K562 (cell line): ENCODE results near the gene DAPK3. TPM values are rescaled to one million over a fixed set of nuclear protein-coding genes. Genes with fewer than 3 reads are reported as not detected.

ENCODE experiments used
- BACH1 ChIP-seq: fragments of 200-800 bp; sonication (Bioruptor generic); IDR thresholded peaks from 2 replicates; pipeline ENCODE4 v1.6.1; 2016; ENCODE audit warnings: missing genetic modification characterization, missing compliant biosample characterization
- BRCA1 ChIP-seq, 2 experiments: fragments of 450-650 bp in 1 of 2; sonication (generic) in 1 of 2; formaldehyde crosslinking in 1 of 2; IDR thresholded peaks; 2 replicates each; pipeline versions ENCODE4 v1.5.0 to v1.6.1; 2017 to 2020; ENCODE audit warnings: mild to moderate bottlenecking in 1 of 2, missing genetic modification reagents in 1 of 2
- HMGN3 ChIP-seq: IDR thresholded peaks from 2 replicates; pipeline ENCODE4 v1.6.1; 2011; ENCODE audit warnings: borderline replicate concordance, low read depth, mild to moderate bottlenecking, mixed read lengths, low read length; ENCODE audit not compliant: insufficient read length; ENCODE audit errors: extremely low read depth
- NCOA1 ChIP-seq: fragments of 450-650 bp; IDR thresholded peaks from 2 replicates; pipeline ENCODE4 v1.6.1; 2016; ENCODE audit warnings: low read depth
- NFYB ChIP-seq: IDR thresholded peaks from 2 replicates; pipeline ENCODE4 v1.6.1; 2011; ENCODE audit warnings: mild to moderate bottlenecking, moderate library complexity; ENCODE audit not compliant: insufficient read length; ENCODE audit errors: extremely low read depth
- NR2C1 ChIP-seq, 2 experiments: fragments of 450-650 bp; IDR thresholded peaks; 2 replicates each; pipeline ENCODE4 v1.6.1; 2017; ENCODE audit warnings: mild to moderate bottlenecking in 2 of 2, antibody characterized with exemption in 1 of 2, inconsistent platforms in 1 of 2, missing compliant biosample characterization in 1 of 2, missing genetic modification characterization in 1 of 2
- PYGO2 ChIP-seq: fragments of 450-650 bp; IDR thresholded peaks from 2 replicates; pipeline ENCODE4 v1.6.1; 2016; ENCODE audit warnings: mild to moderate bottlenecking, missing genetic modification characterization, moderate library complexity, missing compliant biosample characterization
- RERE ChIP-seq: sonication (generic); formaldehyde crosslinking; IDR thresholded peaks from 2 replicates; pipeline ENCODE4 v1.8.0; 2023; ENCODE audit warnings: missing genetic modification reagents, mild to moderate bottlenecking, borderline replicate concordance
- SMARCC2 ChIP-seq: fragments of 450-650 bp; IDR thresholded peaks from 2 replicates; pipeline ENCODE4 v1.6.1; 2017; ENCODE audit warnings: antibody characterized with exemption, moderate library complexity, mild to moderate bottlenecking, low read depth
- THRA ChIP-seq: fragments of 450-650 bp; IDR thresholded peaks from 2 replicates; pipeline ENCODE4 v1.6.1; 2017; ENCODE audit warnings: mild to moderate bottlenecking, moderate library complexity
- ZFP1 ChIP-seq: fragments of 450-650 bp; formaldehyde crosslinking; IDR thresholded peaks from 2 replicates; pipeline ENCODE4 v1.4.0; 2020; ENCODE audit warnings: mild to moderate bottlenecking, mixed read lengths
- ZFPM2 ChIP-seq: fragments of 250-450 bp; sonication (Bioruptor Pico); IDR thresholded peaks from 2 replicates; pipeline ENCODE4 v1.5.1; 2022; ENCODE audit warnings: mild to moderate bottlenecking
- ZFX ChIP-seq: sonication (generic); formaldehyde crosslinking; IDR thresholded peaks from 2 replicates; pipeline ENCODE4 v1.8.0; 2022; ENCODE audit warnings: mild to moderate bottlenecking, missing genetic modification reagents, moderate library complexity
- ZNF184 ChIP-seq: sonication (generic); formaldehyde crosslinking; IDR thresholded peaks from 2 replicates; pipeline ENCODE4 v1.5.0; 2020; ENCODE audit warnings: missing genetic modification reagents
- ZSCAN29 ChIP-seq: fragments of 450-650 bp; IDR thresholded peaks from 2 replicates; pipeline ENCODE4 v1.6.1; 2017
- polyA plus RNA-seq, 8 experiments: library from polyadenylated mRNA; depleted of rRNA in 4 of 8; stranded (reverse) in 5 of 8; unstranded in 3 of 8; fragments of >200 nt; fragmentation: Nextera tagmentation in 2 of 8; fragmentation: Illumina TruSeq in 1 of 8; extraction: Ambion mirVana in 2 of 8; extraction: Trizol in 1 of 8; gene quantifications; 2 replicates each; pipeline versions ENCODE4 v1.2.1 to v1.2.3, GENCODE V29; 2011 to 2014; ENCODE audit warnings: inconsistent platforms in 1 of 8, missing spikeins in 1 of 8
- total RNA-seq, 7 experiments: library from RNA; depleted of rRNA in 6 of 7; stranded (reverse); fragments of >200 nt in 6 of 7; fragmentation: Illumina TruSeq in 2 of 7; extraction: Trizol in 2 of 7; gene quantifications; 2 replicates each; pipeline versions ENCODE4 v1.2.1 to v1.2.3, GENCODE V29; 2011 to 2021; ENCODE audit warnings: low replicate concordance in 1 of 7
- TF ChIP-seq, protein P1 (sequence below), 2 experiments: fragments of 200-800 bp in 1 of 2; sonication (Bioruptor generic) in 1 of 2; sonication (generic) in 1 of 2; formaldehyde crosslinking in 1 of 2; IDR thresholded peaks in 1 of 2; conservative IDR thresholded peaks in 1 of 2; 2 replicates each; pipeline versions ENCODE4 v1.5.0 to v1.6.1; 2016 to 2020; ENCODE audit warnings: missing compliant biosample characterization in 1 of 2, missing genetic modification characterization in 1 of 2, missing genetic modification reagents in 1 of 2
- TF ChIP-seq, protein P2 (sequence below): fragments of 250-450 bp; sonication (Bioruptor Pico); IDR thresholded peaks from 2 replicates; pipeline ENCODE4 v1.5.0; 2021; ENCODE audit warnings: mild to moderate bottlenecking, moderate library complexity

The DAPK3 gene
- total and polyA plus RNA-seq, 9 of the 15 experiments (the other 6 are each of a cell fraction or from before 2014, with no cell fraction given) = 0.14 to 63.4 (median 25.0) TPM

- TF ChIP-seq PYGO2 (tag) = no peak
- TF ChIP-seq HMGN3 = no peak
- no peak for TF ChIP-seq BRCA1 (IDR thresholded peaks at IDR 0.05)
- TF ChIP-seq BRCA1 (CRISPR knock-in tag; IDR thresholded peaks at IDR 0.05) = no peak
- TF ChIP-seq ZNF184 (CRISPR knock-in tag) = peak; percentile 95
- no peak for TF ChIP-seq SMARCC2
- no peak for TF ChIP-seq NR2C1 (IDR thresholded peaks at IDR 0.05)
- no peak for TF ChIP-seq NR2C1 (tag; IDR thresholded peaks at IDR 0.05)
- TF ChIP-seq, protein P1, sequence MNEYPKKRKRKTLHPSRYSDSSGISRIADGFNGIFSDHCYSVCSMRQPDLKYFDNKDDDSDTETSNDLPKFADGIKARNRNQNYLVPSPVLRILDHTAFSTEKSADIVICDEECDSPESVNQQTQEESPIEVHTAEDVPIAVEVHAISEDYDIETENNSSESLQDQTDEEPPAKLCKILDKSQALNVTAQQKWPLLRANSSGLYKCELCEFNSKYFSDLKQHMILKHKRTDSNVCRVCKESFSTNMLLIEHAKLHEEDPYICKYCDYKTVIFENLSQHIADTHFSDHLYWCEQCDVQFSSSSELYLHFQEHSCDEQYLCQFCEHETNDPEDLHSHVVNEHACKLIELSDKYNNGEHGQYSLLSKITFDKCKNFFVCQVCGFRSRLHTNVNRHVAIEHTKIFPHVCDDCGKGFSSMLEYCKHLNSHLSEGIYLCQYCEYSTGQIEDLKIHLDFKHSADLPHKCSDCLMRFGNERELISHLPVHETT (CRISPR knock-in tag; conservative IDR thresholded peaks at IDR 0.05 in 1 of 2, IDR thresholded peaks at IDR 0.05 in 1 of 2) = no peak
- no peak for TF ChIP-seq THRA
- no peak for TF ChIP-seq NFYB
- TF ChIP-seq, protein P2, sequence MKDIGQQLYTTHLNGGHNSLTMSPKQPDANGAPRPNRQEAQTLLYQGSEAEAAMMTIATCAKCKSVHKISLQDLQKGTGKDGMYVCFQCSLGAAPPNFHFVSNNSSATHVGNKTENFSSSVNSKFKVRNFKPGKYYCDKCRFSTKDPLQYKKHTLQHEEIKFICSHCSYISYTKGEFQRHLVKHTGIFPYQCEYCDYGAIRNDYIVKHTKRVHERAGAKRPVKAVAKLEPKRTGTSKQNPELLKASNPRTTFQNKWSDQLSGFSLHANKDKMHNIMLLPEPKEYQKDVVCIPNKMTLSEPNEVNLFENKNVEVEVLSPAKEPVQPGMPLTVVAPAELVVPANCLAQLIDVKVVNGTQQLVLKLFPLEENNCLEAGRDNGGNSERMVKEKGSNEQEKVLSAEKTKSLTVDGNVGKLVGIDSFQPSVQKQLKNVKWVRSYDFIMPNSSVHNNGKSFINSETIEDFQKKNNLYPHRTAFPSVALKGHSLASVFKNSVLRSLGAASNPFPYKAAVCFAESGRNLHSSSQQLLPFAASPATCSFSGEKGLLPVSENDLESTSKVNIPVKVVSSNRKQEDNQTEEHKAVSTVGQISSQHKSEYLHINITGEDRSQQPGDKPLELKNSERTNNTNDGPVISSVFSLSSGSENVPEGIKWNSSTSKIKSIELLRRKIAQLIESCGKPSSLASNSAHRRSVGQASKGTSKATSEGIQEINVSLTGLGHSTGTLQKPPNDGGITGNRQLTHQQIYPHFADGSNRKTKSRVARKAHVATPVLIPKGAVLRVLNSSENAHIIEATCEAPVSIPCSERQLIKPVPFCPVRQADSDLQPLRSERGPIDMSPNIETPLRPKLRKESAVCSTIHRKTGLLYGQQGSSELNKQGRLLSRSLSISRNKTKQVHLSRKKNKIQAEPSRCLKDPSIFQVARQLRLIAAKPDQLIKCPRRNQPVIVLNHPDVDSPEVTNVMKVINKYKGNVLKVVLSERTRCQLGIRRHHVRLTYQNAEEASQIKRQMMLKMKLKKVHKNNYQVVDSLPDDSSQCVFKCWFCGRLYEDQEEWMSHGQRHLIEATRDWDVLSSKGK (CRISPR knock-in tag) = no peak
- TF ChIP-seq RERE (CRISPR knock-in tag) = no peak
- no peak for TF ChIP-seq BACH1 (tag)
- no peak for TF ChIP-seq NCOA1
- TF ChIP-seq ZSCAN29 = no peak
- no peak for TF ChIP-seq ZFPM2 (CRISPR knock-in tag)
- no peak for TF ChIP-seq ZFX (CRISPR knock-in tag)
- no peak for TF ChIP-seq ZFP1
These were observed 56.7 kb downstream of the DAPK3 start (continued) for GRCh38 chr19:3914199-3914598.
